ENCODE data around the gene POLR2J.

Gene POLR2J

DNA sequence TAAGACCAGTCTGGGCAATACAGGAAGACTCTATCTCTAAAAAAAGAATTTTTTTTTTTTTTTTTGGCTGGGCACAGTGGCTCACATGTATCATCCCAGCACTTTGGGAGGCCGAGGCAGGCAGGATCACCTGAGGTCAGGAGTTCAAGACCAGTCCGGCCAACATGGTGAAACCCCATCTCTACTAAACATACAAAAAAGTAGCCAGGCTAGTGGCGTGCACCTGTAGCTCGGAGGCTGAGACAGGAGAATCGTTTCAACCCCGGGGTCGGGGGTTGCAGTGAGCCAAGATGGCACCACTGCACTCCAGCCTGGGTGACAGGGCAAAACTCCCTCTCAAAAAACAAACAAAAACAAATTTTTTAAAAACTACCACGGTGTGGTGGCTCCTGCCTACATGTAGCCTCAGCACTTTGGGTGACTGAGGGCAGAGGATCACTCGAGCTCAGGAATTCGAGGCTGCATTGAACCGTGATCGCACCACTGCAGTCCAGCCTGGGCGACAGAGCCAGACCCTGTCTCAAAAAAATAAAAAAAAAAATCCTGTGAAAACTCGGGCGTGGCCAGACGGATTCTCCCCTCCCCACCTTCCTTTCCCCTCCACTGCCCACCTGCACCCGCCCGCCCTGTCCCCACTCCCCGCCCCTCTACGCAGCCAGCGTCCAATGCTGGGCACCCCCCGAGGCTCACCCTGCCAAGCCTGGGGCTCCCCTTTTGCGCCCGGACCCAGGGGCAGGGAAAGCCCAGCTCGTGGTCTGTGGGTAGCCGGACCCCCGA is 46.1 kb downstream of the POLR2J start:
- H3K4me3 ChIP-seq (ENCODE audit: low read depth, low read length): peak overlapping the region; percentile 68
- DNase-seq (ENCODE audit: low read depth): no peak
- TF ChIP-seq, protein P1, sequence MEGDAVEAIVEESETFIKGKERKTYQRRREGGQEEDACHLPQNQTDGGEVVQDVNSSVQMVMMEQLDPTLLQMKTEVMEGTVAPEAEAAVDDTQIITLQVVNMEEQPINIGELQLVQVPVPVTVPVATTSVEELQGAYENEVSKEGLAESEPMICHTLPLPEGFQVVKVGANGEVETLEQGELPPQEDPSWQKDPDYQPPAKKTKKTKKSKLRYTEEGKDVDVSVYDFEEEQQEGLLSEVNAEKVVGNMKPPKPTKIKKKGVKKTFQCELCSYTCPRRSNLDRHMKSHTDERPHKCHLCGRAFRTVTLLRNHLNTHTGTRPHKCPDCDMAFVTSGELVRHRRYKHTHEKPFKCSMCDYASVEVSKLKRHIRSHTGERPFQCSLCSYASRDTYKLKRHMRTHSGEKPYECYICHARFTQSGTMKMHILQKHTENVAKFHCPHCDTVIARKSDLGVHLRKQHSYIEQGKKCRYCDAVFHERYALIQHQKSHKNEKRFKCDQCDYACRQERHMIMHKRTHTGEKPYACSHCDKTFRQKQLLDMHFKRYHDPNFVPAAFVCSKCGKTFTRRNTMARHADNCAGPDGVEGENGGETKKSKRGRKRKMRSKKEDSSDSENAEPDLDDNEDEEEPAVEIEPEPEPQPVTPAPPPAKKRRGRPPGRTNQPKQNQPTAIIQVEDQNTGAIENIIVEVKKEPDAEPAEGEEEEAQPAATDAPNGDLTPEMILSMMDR (IDR thresholded peaks at IDR 0.05; ENCODE audit: control insufficient read depth, extremely low read depth, insufficient read depth): no peak

- no peak overlapping the region; the same call in 1 of the 2 replicates for H3K4me3 ChIP-seq (ENCODE audit: low read depth, low read length)
- DNase-seq (ENCODE audit: low read depth): peak; percentile 58
- TF ChIP-seq, protein P1 (IDR thresholded peaks at IDR 0.05; ENCODE audit: control insufficient read depth, extremely low read depth, insufficient read depth): no peak
Observed at GRCh38 chr7:102431617-102432298, 47.0 kb downstream of the POLR2J start.

DNA sequence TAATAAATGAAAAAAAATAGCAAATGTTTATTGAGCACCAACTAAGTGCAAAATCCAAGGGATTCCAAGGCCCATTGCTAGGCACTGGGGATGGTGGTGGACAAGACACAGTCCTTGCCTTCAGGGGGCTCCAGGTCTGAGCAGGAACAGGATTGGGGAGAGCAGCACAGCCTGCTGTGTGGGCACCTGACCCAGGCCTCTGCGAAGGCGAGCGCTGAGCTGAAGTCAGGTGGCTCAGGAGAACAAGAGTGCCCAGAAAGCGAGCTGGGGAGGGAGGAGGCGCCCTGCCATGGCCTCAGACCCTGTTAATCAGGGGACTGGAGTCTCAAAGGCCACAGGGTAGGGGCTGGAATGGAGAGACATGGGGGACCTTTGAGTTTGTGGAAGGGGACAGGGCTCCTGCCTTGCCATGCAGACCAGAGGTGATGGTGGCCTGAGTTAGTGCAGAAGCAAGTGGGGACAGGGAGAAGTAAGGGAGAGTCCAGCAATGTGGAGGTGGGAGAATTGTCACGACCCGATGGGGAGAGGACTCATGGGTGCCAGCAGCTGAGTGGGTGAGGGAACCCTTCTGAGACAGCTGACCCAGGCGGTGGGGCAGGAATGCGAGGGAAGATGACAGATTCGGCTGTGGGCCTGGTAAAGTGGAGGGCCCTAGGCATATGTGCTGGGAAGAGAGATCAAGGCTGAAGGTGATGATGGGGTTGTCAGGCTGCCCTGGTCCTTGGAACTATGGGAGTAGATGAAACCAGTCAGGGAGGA is 49.4 kb downstream of the POLR2J start:
- H3K4me3 ChIP-seq (ENCODE audit: low read depth, low read length): no peak overlapping the region
- no peak for DNase-seq (ENCODE audit: low read depth)
- TF ChIP-seq, protein P1 (IDR thresholded peaks at IDR 0.05; ENCODE audit: control insufficient read depth, extremely low read depth, insufficient read depth): no peak

- no peak overlapping the region for H3K4me3 ChIP-seq (ENCODE audit: low read depth, low read length)
- TF ChIP-seq, protein P1 (IDR thresholded peaks at IDR 0.05; ENCODE audit: control insufficient read depth, extremely low read depth, insufficient read depth): no peak
- DNase-seq (ENCODE audit: low read depth): no peak
Observed at GRCh38 chr7:102427019-102427405, 51.7 kb downstream of the POLR2J start.

DNA sequence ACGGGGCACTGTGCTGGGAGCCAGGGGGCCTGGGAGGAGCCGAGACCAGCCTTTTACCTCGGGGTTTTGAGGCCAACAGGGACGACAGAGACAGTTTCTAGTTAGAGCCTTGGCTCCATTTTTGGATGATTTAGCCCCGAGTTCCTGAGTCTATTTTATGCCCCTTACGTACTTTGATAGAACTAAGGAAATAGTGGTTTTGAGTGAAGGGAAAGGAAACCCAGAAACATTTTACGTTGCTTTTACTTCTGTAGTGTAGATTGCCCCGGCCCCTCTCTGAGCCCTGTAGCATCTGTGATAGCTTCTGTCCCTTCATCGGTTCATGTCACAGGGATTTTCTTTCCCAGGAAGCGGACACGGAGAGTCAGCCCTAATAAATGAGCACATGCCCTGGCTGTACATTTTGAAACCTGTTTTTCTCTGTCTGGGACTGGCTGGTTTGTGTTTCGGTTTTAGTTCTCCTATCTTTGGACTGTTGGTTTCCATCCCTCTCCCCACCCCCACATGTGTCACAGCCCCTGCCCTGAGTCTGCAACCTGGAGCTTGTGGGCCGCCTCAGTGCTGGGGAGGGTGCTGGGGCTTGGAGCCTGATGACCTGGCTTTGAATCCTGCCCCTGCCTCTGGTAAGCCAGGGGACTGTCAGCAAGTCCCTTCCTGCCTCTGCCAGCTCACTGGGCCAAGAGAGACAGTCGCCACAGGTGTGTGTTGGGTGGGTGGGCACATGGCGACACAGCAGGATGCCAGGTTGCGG is 52.3 kb downstream of the POLR2J start:
- H3K4me3 ChIP-seq (ENCODE audit: low read depth, low read length): no peak overlapping the region

More for the DNA sequence above, 52.3 kb downstream of the POLR2J start:
- DNase-seq (ENCODE audit: low read depth): no peak
- TF ChIP-seq, protein P1 (IDR thresholded peaks at IDR 0.05; ENCODE audit: control insufficient read depth, extremely low read depth, insufficient read depth): no peak

Data from LNCaP clone FGC (cell line).